GM18909 (cell line): ENCODE measurements around the gene VAV1.
"Not testable (repeated sequence)": the region's sequence is repeated elsewhere in the genome, so short reads cannot be mapped to it uniquely, and the experiment has no call there.

Experiments
- ATAC-seq: cut with Tn5 transposase; IDR thresholded peaks from one replicate; pipeline ENCODE4 v1.9.1; 2021; ENCODE audit warnings: mild to moderate bottlenecking; ENCODE audit not compliant: unreplicated experiment, poor library complexity

Gene VAV1

DNA sequence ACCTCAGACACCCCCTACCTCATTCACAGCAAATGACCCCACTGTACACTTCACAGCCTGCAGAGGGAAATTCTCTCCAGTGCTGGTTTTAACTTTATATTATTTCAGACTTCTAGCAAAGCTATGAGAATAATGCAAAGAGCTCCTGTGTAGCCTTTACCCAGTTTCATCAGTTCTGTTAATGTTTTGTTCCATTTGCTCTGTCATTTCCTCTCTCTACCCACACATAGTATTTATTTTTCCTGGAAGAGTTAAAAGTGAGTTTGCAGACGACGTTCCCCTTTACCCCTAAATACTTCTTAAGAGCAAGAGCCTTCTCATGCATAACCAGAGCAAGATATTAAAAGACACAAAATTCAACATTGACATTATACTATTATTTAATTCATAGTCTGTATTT, 65.0 kb downstream of the VAV1 start:
- ATAC-seq, result no peak

DNA sequence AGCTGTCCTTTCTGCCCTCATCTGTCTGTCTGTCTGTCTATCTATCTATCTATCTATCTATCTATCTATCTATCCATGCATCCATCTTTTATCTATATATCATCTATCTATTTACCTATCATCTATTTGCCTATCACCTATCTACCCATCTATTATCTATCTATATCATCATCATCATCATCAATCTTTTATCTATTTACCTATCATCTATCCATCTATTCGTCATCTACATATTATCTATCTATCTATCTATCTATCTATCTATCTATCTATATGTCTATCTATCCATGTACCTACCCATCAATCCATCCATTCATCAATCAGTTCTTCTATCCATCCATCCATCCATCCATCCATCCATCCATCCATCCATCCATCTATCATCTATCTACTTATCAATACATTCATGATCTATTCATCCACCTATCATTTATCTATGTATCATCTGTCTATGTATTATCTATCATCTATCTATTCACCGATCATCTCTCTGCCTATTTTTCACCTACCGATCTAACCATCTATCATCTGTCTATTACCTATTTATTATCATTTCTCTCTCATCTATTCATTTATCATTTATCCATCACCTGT, 65.7 kb downstream of the VAV1 start:
- no peak for ATAC-seq

DNA sequence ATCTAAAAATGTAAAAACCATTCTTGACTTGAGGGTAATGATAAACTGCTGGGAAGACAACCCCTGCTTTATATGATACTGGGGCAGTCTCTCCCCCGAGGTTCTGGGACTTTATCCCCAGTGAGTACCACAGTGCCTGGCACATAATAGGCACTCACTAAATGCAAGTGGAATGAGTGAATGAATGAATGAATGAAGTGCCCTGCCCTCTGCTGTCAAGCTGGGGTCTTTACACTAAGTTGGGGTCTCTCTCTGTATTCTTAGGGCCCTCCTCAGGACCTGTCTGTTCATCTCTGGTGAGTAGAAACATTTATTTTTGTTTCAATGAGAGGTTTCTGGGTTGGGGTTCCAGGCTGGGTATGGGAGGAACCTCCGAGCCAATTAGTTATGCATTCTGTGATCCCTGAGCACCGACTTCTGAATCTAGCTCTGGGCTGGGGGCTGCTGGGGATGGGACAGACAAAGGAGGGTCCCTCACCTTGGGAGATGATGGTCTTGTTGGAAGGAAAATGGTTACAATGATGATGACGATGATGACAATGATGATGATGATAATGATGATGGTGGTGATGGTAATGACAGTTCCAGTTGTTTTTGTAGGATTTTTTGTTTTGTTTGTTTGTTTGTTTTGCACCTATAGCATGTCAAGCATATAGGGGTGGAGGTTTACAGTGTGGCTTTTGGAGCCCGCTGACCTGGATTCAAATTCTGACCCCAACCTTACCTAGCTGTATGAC, 70.5 kb downstream of the VAV1 start:
- no peak for ATAC-seq

DNA sequence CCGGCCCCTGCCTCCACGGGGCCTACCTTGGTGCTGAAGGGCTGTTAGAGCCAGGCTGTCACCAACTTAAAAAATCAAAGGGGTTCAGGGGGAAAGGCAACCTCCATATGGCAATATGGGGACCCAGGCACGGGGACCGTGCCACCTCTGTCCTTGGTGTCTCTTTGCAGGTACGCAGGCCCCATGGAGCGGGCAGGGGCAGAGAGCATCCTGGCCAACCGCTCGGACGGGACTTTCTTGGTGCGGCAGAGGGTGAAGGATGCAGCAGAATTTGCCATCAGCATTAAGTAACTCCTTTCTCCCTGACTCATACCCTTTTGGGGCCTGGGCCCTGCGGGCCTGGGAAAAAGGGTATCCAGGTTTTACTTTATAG, 75.3 kb downstream of the VAV1 start:
- no peak for ATAC-seq

DNA sequence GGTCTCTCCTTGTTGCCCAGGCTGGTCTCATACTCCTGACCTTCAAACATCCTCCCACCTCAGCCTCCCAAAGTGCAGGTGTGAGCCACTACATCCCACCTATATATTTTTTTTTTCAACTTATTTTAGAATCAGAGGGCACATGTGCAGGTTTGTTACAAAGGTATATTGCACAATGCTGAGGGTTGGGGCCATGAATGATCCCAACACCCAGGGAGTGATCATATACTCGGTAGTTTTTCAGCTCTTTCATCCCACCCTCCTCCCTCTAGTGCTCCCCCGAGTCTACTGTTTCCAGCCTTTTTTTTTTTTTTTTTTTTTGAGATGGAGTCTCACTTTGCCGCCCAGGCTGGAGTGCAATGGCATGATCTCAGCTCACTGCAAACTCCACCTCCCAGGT, 76.5 kb downstream of the VAV1 start:
- no peak for ATAC-seq

DNA sequence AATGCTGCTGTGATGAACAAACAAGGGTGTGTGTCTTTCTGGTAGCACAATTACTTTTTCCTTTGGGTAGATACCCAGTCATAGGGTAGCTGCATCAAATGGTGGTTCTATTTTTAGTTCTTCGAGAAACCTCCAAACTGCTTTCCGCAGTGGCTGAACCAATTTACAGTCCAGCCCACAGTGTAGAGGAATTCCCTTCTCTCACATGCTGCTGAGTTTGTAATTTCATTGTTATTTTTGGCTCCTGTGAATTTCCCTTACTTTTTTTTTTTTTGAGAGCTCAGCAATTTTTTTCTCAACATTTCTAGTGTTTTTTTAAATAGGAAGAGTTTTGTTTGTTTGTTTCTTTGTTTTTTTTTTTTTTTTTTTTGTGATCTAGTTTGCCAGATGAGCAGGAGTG, 77.4 kb downstream of the VAV1 start:
- ATAC-seq, result no peak

DNA sequence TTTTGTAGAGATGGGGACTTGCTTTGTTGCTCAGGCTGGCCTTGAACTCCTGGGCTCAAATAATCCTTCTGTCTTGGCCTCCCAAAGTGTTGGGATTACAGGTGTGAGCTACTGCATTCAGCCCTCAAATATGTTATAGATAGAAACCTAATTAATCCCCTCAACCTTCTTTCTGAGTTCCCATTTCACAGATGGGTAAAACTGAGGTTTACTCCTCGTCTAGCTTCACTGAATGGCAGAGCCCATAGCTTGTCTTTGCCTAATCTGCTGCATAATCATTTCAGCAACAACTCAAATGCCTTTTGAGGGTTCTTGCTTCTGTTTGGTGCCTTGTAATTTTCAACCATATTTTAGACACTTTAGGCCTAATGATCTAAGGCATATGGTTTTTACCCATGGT, 78.9 kb downstream of the VAV1 start:
- ATAC-seq, result no peak

DNA sequence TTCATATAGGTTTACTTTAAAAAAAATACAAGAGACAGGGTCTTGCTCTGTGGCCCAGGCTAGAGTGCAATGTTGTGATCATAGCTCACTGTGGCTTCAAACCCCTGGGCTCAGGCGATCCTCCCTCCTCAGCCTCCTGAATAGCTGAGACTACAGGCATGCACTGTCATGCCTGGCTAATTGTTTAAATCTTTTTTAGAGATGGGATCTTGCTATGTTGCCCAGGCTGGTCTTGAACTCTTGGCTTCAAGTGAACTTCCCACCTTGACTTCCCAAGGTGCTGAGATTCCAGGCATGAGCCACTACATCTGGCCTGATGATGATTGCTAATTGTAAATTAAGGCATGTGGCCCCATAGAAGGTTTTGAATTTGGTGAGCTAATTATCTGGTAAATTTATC, 79.5 kb downstream of the VAV1 start:
- no peak for ATAC-seq

DNA sequence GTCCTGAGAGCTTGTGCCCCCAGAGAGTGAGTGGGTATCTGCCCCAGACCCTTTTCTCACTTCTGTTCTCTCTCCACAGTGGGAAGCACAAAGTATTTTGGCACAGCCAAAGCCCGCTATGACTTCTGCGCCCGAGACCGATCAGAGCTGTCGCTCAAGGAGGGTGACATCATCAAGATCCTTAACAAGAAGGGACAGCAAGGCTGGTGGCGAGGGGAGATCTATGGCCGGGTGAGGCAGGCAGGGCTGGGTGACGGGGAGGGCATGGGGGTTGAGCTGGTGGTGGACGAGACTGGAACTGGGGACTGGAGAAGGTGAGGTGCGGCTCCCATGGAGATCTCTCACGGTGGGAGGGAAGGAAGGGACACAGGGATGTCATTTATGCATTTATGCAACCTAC, 81.4 kb downstream of the VAV1 start:
- no peak for ATAC-seq

DNA sequence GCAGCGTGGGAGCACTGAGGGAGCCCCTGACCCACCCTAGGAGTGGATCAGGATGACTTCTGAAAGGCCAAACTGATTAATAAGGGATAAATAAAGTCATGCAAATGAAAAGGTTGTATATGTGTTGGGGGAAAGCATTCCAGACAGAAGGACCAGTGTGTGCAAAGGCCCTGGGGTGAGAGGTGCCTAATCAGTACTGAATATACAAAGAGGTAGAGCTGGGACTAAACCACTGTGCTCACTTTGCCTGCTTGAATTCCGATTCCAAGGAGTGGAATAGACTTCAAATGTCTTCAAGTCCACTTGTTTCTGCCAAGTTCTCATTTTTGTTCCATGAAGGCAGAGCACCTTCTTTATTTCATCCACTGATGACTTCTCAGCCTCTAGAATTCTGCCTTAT, 82.2 kb downstream of the VAV1 start:
- no peak for ATAC-seq

DNA sequence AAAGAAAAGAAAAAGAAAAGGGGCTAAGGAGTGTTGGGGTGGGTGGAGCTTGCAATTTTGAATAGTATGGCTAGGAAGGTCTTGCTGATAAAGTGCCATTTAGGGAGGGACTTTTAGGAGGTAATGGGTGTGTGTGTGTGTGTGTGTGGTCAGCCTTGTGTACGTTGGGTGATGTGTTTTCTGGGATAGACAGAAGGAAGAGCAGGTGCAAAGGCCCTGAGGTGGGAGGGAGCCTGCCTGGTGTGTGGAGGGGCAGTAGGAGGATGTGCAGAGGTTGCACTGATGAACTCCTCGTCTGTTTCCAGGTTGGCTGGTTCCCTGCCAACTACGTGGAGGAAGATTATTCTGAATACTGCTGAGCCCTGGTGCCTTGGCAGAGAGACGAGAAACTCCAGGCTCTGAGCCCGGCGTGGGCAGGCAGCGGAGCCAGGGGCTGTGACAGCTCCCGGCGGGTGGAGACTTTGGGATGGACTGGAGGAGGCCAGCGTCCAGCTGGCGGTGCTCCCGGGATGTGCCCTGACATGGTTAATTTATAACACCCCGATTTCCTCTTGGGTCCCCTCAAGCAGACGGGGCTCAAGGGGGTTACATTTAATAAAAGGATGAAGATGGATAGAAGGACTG, 84.4 kb downstream of the VAV1 start:
- ATAC-seq, result no peak

DNA sequence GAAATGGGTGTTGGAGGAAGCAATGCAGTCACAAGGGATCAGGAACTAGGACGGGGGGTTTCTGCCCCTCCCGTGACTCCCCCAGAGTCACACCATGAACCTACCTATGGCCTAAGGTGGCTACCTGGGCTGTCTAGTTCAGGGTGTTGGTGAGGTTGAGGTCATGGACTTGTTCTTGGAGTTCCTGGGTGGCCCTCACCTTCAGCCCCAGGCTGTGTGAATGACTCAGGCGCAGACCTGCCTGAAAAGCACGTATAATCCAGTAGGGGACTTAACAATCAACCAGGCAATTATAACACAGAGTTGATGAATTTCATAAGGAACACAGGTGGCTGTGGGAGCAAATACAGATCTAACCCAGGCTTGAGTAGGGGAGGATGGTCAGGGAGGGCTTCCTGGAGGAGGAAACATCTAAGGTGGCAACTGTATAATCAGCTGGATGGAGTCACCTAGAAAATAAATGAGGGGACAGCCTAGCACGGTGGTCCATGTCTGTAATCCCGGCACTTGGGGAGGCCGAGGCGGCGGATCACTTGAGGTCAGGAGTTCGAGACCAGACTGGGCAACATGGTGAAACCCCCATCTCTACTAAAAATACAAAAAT, 89.3 kb downstream of the VAV1 start:
- ATAC-seq, result no peak

DNA sequence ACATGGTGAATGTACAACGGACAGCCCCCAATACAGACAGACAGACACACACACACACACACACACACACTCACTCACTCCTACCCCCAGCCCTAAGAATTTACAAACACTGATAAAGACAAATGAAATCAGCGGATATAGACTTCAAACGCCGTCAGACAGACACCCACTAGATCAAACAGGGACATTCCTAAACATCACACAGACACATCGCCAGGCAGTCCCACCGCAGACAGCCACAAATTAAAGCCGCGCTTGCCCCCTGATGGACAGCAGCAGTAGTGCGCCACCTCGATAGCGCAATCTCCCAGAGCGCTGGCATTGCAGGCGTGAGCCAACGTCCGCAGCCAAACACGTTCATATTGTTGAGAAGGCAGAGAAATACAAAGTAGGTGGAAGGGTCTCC, 90.2 kb downstream of the VAV1 start:
- peak; percentile 75 for ATAC-seq

DNA sequence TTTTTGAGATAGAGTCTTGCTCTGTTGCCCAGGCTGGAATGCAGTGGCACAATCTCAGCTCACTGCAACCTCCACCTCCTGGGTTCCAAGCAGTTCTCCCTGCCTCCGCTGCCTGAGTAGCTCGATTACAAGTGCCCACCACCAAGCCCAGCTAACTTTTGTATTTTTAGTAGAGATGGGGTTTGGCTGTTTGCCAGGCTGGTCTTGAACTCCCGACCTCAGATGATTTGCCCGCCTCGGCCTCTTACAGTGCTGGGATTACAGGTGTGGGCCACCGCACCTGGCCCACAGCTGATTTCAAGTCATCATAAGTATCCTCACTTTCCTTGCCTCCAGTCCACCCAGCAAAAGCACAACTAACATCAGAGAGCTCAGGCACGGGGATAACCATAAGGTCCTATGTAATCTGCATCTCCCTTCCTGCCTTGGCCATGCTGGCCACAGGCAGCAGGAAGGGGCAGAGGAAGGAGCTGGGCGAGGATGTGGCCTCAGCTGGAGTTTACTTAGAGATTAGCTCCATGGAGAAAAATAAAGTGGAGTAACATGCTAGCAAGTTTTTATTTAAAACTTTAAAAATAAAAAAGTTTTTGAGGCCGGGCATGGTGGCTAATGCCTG, 91.9 kb downstream of the VAV1 start:
- no peak for ATAC-seq

DNA sequence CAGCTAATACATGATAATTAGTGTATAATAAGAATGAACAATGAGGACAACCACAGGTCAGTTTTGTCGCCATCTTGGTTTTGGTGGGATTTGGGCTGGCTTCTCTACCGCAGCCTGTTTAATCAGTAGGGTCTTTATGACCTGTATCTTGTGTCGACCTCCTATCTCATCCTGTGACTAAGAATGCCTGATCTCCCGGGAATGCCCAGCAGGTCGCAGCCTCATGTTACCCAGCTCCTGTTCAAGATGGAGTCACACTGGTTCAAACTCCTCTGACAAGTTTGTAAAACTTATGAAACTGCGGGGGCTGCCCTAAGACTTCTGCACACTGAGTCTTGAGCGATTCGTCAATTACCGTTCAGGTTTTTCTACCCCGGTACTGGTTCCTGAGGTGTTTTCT, 93.3 kb downstream of the VAV1 start:
- ATAC-seq, result no peak

DNA sequence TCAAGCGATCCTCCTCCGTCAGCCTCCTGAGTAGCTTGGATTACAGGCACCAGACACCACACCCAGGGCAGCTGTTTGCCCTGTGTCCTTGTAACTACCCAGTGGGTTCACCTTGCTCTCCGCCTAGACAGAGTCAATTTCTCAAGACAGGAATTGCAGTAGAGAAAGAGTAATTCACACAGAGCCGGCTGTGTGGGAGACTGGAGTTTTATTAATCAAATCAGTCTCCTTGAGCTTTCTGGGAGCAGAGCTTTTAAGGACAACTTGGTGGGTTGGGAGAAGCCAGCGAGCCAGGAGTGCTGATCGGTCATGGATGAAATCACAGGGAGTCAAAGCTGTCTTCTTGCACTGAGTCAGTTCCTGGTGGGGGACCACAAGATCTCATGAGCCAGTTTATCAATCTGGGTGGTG, 94.2 kb downstream of the VAV1 start:
- no peak for ATAC-seq

DNA sequence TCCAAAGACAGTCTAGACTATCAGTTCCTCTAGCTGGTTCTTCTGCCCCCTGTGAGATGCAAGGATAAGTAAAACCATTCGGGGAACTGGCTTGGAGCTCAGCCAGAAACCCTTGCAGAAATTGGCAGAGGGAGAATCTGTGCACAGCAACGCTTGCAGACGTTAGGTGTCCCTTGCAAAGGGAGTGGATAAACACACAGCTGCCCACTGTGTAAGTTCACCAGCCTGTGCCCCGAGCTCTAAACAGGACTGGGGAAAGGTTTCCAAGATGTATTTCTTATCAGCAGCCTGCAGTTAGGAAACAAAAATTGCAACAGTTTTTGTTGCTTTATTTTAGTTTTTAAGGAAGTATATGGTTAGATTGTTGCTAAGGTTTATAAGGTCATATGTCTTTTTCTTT, 95.8 kb downstream of the VAV1 start:
- no peak for ATAC-seq

DNA sequence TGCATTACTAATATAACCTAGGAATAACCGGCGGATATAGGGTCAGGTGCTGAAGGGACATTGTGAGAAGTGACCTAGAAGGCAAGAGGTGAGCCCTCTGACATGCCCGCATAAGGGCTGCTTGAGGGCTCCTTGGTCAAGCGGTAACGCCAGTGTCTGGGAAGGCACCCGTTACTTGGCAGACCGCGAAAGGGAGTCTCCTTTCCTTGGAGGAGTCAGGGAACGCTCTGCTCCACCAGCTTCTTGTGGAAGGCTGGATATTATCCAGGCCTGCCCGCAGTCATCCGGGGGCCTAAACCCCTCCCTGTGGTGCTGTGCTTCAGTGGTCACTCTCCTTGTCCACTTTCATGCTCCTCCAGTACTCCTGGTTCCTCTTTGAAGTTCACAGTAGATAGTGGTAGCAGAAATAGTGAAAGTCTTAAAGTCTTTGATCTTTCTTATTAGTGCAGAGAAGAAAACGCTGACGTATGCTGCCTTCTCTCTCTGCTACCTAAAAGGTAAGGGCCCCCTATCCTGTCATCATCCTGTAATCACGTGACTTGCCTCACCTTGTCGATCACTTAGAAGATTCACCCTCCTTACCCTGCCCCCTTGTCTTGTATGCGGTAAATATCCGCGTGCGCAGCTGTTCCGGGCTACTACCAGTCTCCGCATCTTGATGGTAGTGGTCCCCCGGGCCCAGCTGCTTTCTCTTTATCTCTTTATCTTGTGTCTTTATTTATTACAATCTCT, 96.8 kb downstream of the VAV1 start:
- ATAC-seq, result not testable (repeated sequence)

DNA sequence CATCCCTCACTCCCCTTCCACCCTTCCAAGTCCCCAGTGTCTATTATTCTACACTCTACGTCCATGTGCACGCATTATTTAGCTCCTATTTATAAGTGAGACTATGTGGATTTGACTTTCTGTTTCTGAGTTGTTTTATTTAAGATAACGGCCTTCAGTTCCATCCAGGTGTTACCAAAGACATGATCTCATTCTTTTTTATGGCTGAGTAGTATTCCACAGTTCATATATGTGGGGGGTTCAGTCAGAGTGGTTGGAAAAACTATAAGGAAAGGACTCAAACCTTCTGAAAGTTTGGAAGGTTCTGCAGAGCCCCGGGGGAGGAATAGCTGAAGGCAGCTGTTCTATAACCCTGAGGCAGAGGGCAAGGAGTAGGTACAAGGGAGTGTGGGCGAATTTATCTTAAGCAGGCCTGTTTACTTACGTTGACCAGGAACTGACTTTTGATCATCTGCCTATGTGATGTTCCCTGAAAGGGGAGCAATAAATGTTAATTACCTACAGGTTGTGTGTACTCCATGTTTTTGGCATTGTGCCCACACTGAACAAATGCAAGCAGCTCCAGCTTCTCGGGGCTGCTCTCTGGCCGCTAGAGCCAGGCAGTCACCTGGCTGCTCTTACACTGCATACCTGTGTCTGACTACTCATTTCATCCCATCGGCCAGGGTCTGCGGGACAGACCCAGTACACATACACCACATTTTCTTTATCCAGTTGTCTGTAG, 101.4 kb downstream of the VAV1 start:
- ATAC-seq, result no peak

DNA sequence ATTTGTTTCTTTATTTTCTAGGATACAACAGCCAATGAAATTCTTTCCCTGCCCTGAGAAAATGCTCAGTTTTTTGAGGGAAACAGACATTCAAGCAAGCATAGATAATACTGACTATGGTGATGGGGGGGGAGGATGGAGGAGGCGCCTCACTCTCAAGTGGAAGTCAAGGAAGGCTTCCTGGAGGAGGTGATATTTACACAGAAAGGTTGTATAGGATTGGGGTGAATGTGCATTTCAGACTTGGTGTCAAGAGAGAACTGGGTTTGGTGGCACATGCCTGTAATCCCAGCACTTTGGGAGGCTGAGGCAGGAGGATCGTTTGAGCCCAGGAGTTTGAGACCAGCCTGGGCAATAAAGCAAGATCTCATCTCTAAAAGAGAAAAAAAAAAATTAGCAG, 102.7 kb downstream of the VAV1 start:
- ATAC-seq, result no peak
